ENCODE data around the gene GH2.

DNA sequence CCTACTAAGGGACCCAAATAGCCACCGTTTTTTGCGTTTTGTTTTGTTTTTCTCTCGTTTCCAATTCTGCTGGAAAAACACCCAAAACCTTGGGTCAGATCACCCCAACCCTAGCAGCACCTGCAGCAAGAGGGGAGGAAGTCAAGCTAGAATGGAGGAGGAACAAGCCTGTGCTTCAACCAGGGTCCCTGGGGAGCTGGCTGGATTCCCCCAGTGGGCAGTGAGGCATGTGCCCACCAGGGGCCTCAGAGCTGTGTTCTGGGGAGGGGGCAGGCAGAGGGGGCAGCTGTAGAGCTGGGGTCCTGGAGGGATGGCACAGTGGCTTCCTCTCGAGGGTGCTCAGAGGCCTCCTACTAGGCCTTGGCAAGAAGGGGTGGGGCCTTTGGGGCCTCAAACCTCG, 43.9 kb upstream of the GH2 start:
- no peak for TF ChIP-seq CTCF (IDR thresholded peaks at IDR 0.05)
- TF ChIP-seq EP300 (IDR thresholded peaks at IDR 0.05): no peak
